GM21786 (cell line): Measurements from ENCODE around the gene HLA-A.

ENCODE experiments used
- ATAC-seq: cut with Tn5 transposase; IDR thresholded peaks from one replicate; pipeline ENCODE4 v1.9.1; 2021; ENCODE audit not compliant: unreplicated experiment

Gene HLA-A

GRCh38 chr6:29933955-29934354, 8.4 kb upstream of the HLA-A start:
- ATAC-seq: no peak

- no peak for ATAC-seq
These were observed 6.9 kb upstream of the HLA-A start for GRCh38 chr6:29935273-29935955.

GRCh38 chr6:29938746-29939508, 3.4 kb upstream of the HLA-A start:
- ATAC-seq: no peak

GRCh38 chr6:29941016-29941415, 1.3 kb upstream of the HLA-A start:
- no peak for ATAC-seq

GRCh38 chr6:29941471-29941870, 861 bp upstream of the HLA-A start:
- ATAC-seq: no peak

- no peak for ATAC-seq
These were observed 437 bp upstream of the HLA-A start for GRCh38 chr6:29941916-29942274.

GRCh38 chr6:29943053-29943966, 978 bp downstream of the HLA-A start:
- no peak for ATAC-seq

- no peak for ATAC-seq
These were observed 3.0 kb downstream of the HLA-A start for GRCh38 chr6:29945281-29945820.

- ATAC-seq: no peak
These were observed 4.1 kb downstream of the HLA-A start for GRCh38 chr6:29946223-29947076.

- ATAC-seq: no peak
These were observed 5.0 kb downstream of the HLA-A start for GRCh38 chr6:29947077-29947980.

GRCh38 chr6:29948277-29948676, 5.9 kb downstream of the HLA-A start:
- ATAC-seq: no peak

- ATAC-seq: no peak
These were observed 7.6 kb downstream of the HLA-A start for GRCh38 chr6:29949934-29950333.

GRCh38 chr6:29951882-29952281, 9.6 kb downstream of the HLA-A start:
- ATAC-seq: no peak

GRCh38 chr6:29953001-29953441, 10.7 kb downstream of the HLA-A start:
- no peak for ATAC-seq

- ATAC-seq: no peak
These were observed 11.4 kb downstream of the HLA-A start for GRCh38 chr6:29953686-29954085.

GRCh38 chr6:29954272-29954671, 11.9 kb downstream of the HLA-A start:
- no peak for ATAC-seq

GRCh38 chr6:29955783-29956182, 13.5 kb downstream of the HLA-A start:
- no peak for ATAC-seq

- no peak for ATAC-seq
These were observed 14.2 kb downstream of the HLA-A start for GRCh38 chr6:29956518-29956917.

- no peak for ATAC-seq
These were observed 15.7 kb downstream of the HLA-A start for GRCh38 chr6:29958046-29958445.
